Fibroblast of mammary gland (primary cell): ENCODE results near the gene WNT5B.

Experiments
- DNase-seq: peaks from one replicate; pipeline ENCODE4 v3.0.0-alpha.2; 2010; ENCODE audit warnings: low read depth
- H3K4me3 ChIP-seq: 2 replicates; pipeline ENCODE4 v1.5.1; 2011; ENCODE audit warnings: low read depth, mild to moderate bottlenecking, low read length, moderate library complexity; ENCODE audit not compliant: control insufficient read depth
- CTCF ChIP-seq: conservative IDR thresholded peaks from 2 replicates; pipeline ENCODE4 v1.5.1; 2011; ENCODE audit warnings: low read depth, low read length, inconsistent platforms; ENCODE audit not compliant: control insufficient read depth, insufficient read depth

Gene WNT5B

GRCh38 chr12:1695886-1696670 lies 67.0 kb downstream of the WNT5B start:
- TF ChIP-seq CTCF = no peak
- no peak for DNase-seq
- no peak overlapping the region for H3K4me3 ChIP-seq

GRCh38 chr12:1696800-1697199 lies 67.8 kb downstream of the WNT5B start:
- no peak for TF ChIP-seq CTCF
- no peak overlapping the region for H3K4me3 ChIP-seq
- DNase-seq = no peak
